H1 (cell line): ENCODE measurements around the gene RMND5B. TPM values are rescaled to one million over a fixed set of nuclear protein-coding genes. Genes with fewer than 3 reads are reported as not detected.

Experiments
- CTCF ChIA-PET: fragments of 300-600 bp; sonication (Branson Sonifier 250); formaldehyde crosslinking; loops from one replicate; lab custom pipeline; 2021; ENCODE audit not compliant: partially characterized antibody; lab: Charles Lee
- POLR2A ChIA-PET: fragments of 300-600 bp; sonication (Branson Sonifier 250); formaldehyde crosslinking; loops from one replicate; lab custom pipeline; 2021; ENCODE audit warnings: inconsistent platforms; ENCODE audit not compliant: partially characterized antibody; lab: Charles Lee
- DNase-seq, 2 experiments: peaks; one replicate each; pipeline versions ENCODE4 v3.0.0 to v3.0.0-alpha.2; 2010 to 2022; ENCODE audit warnings: low spot score in 2 of 2, low read depth in 1 of 2, mixed read lengths in 1 of 2
- FAIRE-seq: peaks from 2 replicates; lab custom pipeline; 2011; peaks lifted over from hg19 to GRCh38; lab: Jason Lieb, UNC
- H2AFZ ChIP-seq: 2 replicates; pipeline ENCODE4 v1.8.1; 2012; ENCODE audit warnings: low read length, inconsistent platforms
- H2AK5ac ChIP-seq: 2 replicates; pipeline ENCODE4 v1.6.1; 2013; ENCODE audit warnings: low read depth, low read length
- H2BK120ac ChIP-seq: replicated peaks from 2 replicates; pipeline ENCODE3; 2013; ENCODE audit warnings: low read depth, low read length, inconsistent platforms
- H2BK12ac ChIP-seq: 2 replicates; pipeline ENCODE4 v1.6.1; 2013; ENCODE audit warnings: low read depth, low read length
- H2BK15ac ChIP-seq: 2 replicates; pipeline ENCODE4 v1.6.1; 2013; ENCODE audit warnings: low read length
- H2BK20ac ChIP-seq: 2 replicates; pipeline ENCODE4 v1.6.1; 2013; ENCODE audit warnings: low read length
- H2BK5ac ChIP-seq: 2 replicates; pipeline ENCODE4 v1.6.1; 2013; ENCODE audit warnings: low read depth, low read length
- H3K14ac ChIP-seq: 2 replicates; pipeline ENCODE4 v1.6.1; 2013; ENCODE audit warnings: inconsistent platforms; ENCODE audit not compliant: insufficient read length
- H3K18ac ChIP-seq: 2 replicates; pipeline ENCODE4 v1.6.1; 2013; ENCODE audit warnings: low read length; ENCODE audit errors: extremely low read depth
- H3K23ac ChIP-seq: 2 replicates; pipeline ENCODE4 v1.6.1; 2013; ENCODE audit warnings: inconsistent platforms; ENCODE audit not compliant: insufficient read length
- H3K23me2 ChIP-seq: 2 replicates; pipeline ENCODE4 v1.6.1; 2013; ENCODE audit warnings: low read depth, low read length
- H3K27ac ChIP-seq: 2 replicates; pipeline ENCODE4 v1.6.1; 2011; ENCODE audit warnings: low read depth, low read length, inconsistent platforms
- H3K27me3 ChIP-seq, 4 experiments: replicated peaks in 1 of 4; 1 replicate in 1 of 4; 2 replicates in 3 of 4; pipeline versions ENCODE4 v1.6.1 to v1.8.1; 2011 to 2013; ENCODE audit warnings: low read length in 3 of 4, mild to moderate bottlenecking in 3 of 4, inconsistent platforms in 2 of 4, mixed read lengths in 2 of 4, moderate library complexity in 1 of 4; ENCODE audit not compliant: control insufficient read depth in 3 of 4, insufficient read depth in 3 of 4; ENCODE audit errors: extremely low read depth in 1 of 4
- H3K36me3 ChIP-seq, 4 experiments: 2 replicates each; pipeline versions ENCODE4 v1.6.1 to v1.8.1; 2011 to 2013; ENCODE audit warnings: mild to moderate bottlenecking in 4 of 4, low read length in 3 of 4, moderate library complexity in 2 of 4, control low read depth in 1 of 4, inconsistent platforms in 1 of 4; ENCODE audit not compliant: insufficient read depth in 4 of 4, control insufficient read depth in 2 of 4
- H3K4ac ChIP-seq: replicated peaks from 2 replicates; pipeline ENCODE3; 2013; ENCODE audit warnings: low read length, low read depth, mixed read lengths, inconsistent platforms; ENCODE audit not compliant: insufficient read length
- H3K4me1 ChIP-seq, 4 experiments: replicated peaks in 1 of 4; 1 replicate in 1 of 4; 2 replicates in 3 of 4; pipeline versions ENCODE4 v1.6.1 to v1.8.1; 2011 to 2013; ENCODE audit warnings: low read length in 3 of 4, inconsistent platforms in 2 of 4, mixed read lengths in 1 of 4; ENCODE audit not compliant: insufficient read depth in 4 of 4, control insufficient read depth in 3 of 4
- H3K4me2 ChIP-seq, 2 experiments: 2 replicates each; pipeline versions ENCODE4 v1.6.1 to v1.8.1; 2011 to 2013; ENCODE audit warnings: low read depth in 2 of 2, low read length in 2 of 2, control low read depth in 1 of 2, inconsistent platforms in 1 of 2, mild to moderate bottlenecking in 1 of 2; ENCODE audit not compliant: insufficient read depth in 1 of 2
- H3K4me3 ChIP-seq, 4 experiments: fragments of 200-600, 300-600 bp in 1 of 4; sonication (generic), shearing (Covaris generic), sonication (Bioruptor Twin) in 1 of 4; 2 replicates each; pipeline versions ENCODE4 v1.5.1 to v1.8.1; 2011 to 2016; ENCODE audit warnings: low read length in 4 of 4, low read depth in 3 of 4, control low read depth in 2 of 4, inconsistent platforms in 2 of 4, mild to moderate bottlenecking in 2 of 4, mixed read lengths in 1 of 4, moderate library complexity in 1 of 4; ENCODE audit not compliant: insufficient read depth in 2 of 4; ENCODE audit errors: extremely low read depth in 1 of 4
- H3K56ac ChIP-seq: replicated peaks from 2 replicates; pipeline ENCODE3; 2013; ENCODE audit warnings: low read depth, mild to moderate bottlenecking, mixed read lengths, low read length, inconsistent platforms; ENCODE audit not compliant: insufficient read length
- H3K79me1 ChIP-seq: 2 replicates; pipeline ENCODE4 v1.6.1; 2013; ENCODE audit warnings: low read depth, low read length, control low read depth
- H3K79me2 ChIP-seq, 2 experiments: 2 replicates each; pipeline versions ENCODE4 v1.6.1 to v1.8.1; 2012 to 2013; ENCODE audit warnings: low read length in 2 of 2, mild to moderate bottlenecking in 2 of 2, inconsistent platforms in 1 of 2; ENCODE audit not compliant: insufficient read depth in 2 of 2, control insufficient read depth in 1 of 2
- H3K9ac ChIP-seq, 4 experiments: replicated peaks in 1 of 4; 1 replicate in 1 of 4; 2 replicates in 3 of 4; pipeline versions ENCODE4 v1.6.1 to v1.8.1; 2011 to 2013; ENCODE audit warnings: low read depth in 3 of 4, low read length in 3 of 4, control low read depth in 2 of 4, mild to moderate bottlenecking in 2 of 4, moderate library complexity in 2 of 4, inconsistent platforms in 1 of 4; ENCODE audit errors: extremely low read depth in 1 of 4
- H3K9me3 ChIP-seq, 2 experiments: 2 replicates each; pipeline versions ENCODE4 v1.6.1 to v1.8.1; 2012 to 2013; ENCODE audit warnings: mild to moderate bottlenecking in 2 of 2, moderate library complexity in 2 of 2, control low read depth in 1 of 2, inconsistent platforms in 1 of 2, low read depth in 1 of 2, low read length in 1 of 2, mixed read lengths in 1 of 2; ENCODE audit not compliant: insufficient read depth in 2 of 2
- H4K20me1 ChIP-seq, 2 experiments: replicated peaks in 1 of 2; 2 replicates each; pipeline versions ENCODE3 to v1.8.1; 2011 to 2013; ENCODE audit warnings: inconsistent platforms in 2 of 2, low read length in 2 of 2, mild to moderate bottlenecking in 1 of 2; ENCODE audit not compliant: insufficient read depth in 2 of 2, control insufficient read depth in 1 of 2
- H4K5ac ChIP-seq: 2 replicates; pipeline ENCODE4 v1.6.1; 2013; ENCODE audit warnings: low read length, low read depth, mixed read lengths, inconsistent platforms; ENCODE audit not compliant: insufficient read length
- H4K8ac ChIP-seq: 2 replicates; pipeline ENCODE4 v1.8.0; 2013; ENCODE audit warnings: mild to moderate bottlenecking, moderate library complexity, low read length, inconsistent platforms; ENCODE audit not compliant: insufficient read depth; ENCODE audit errors: extremely low read depth
- H4K91ac ChIP-seq: replicated peaks from 2 replicates; pipeline ENCODE3; 2013; ENCODE audit warnings: low read length, mixed read lengths, inconsistent platforms; ENCODE audit not compliant: insufficient read length
- BACH1 ChIP-seq: IDR thresholded peaks from 2 replicates; pipeline ENCODE4 v1.6.1; 2012; ENCODE audit warnings: low read length, improper control_type of control experiment
- CBX5 ChIP-seq: fragments of 300-800, 300-1000 bp; sonication (generic); IDR thresholded peaks from 2 replicates; pipeline ENCODE4 v1.7.1; 2016; ENCODE audit warnings: antibody characterized with exemption, low read length, low read depth
- CTBP2 ChIP-seq: IDR thresholded peaks from 2 replicates; pipeline ENCODE4 v1.7.0; 2011; ENCODE audit warnings: borderline replicate concordance, mild to moderate bottlenecking, moderate library complexity, mixed read lengths, low read length; ENCODE audit not compliant: insufficient read depth, insufficient read length
- CTCF ChIP-seq, 3 experiments: IDR thresholded peaks; 1 replicate in 2 of 3; 2 replicates in 1 of 3; pipeline versions ENCODE4 v1.5.1 to v1.6.1; 2011; ENCODE audit warnings: low read length in 3 of 3, mild to moderate bottlenecking in 3 of 3, inconsistent platforms in 2 of 3, low read depth in 1 of 3, moderate library complexity in 1 of 3; ENCODE audit not compliant: insufficient read depth in 1 of 3; ENCODE audit errors: control extremely low read depth in 1 of 3
- JUN ChIP-seq: IDR thresholded peaks from 2 replicates; pipeline ENCODE4 v1.6.1; 2011; ENCODE audit warnings: low read depth, mild to moderate bottlenecking, improper control_type of control experiment, low read length
- MAX ChIP-seq: IDR thresholded peaks from 2 replicates; pipeline ENCODE4 v1.6.1; 2012; ENCODE audit warnings: inconsistent platforms
- RNF2 ChIP-seq: fragments of 200-900, 300-1000 bp; sonication (generic); IDR thresholded peaks from 2 replicates; pipeline ENCODE4 v1.7.1; 2016; ENCODE audit warnings: borderline replicate concordance, low read depth, mild to moderate bottlenecking, antibody characterized with exemption, low read length; ENCODE audit not compliant: poor library complexity, severe bottlenecking; ENCODE audit errors: missing control alignments
- SIN3A ChIP-seq, 2 experiments: IDR thresholded peaks in 1 of 2; conservative IDR thresholded peaks in 1 of 2; 2 replicates each; pipeline ENCODE4 v1.6.1; 2011 to 2012; ENCODE audit warnings: low read length in 2 of 2, improper control_type of control experiment in 1 of 2, low read depth in 1 of 2, mild to moderate bottlenecking in 1 of 2
- SP1 ChIP-seq: IDR thresholded peaks from 2 replicates; pipeline ENCODE4 v1.6.1; 2011; ENCODE audit warnings: low read depth, low read length
- ZNF274 ChIP-seq: IDR thresholded peaks from 2 replicates; pipeline ENCODE4 v1.7.0; 2012; ENCODE audit warnings: low read length, borderline replicate concordance; ENCODE audit errors: extremely low read depth
- WGBS, 2 experiments: shearing (Covaris generic) in 1 of 2; methylation state at CpG; one replicate each; pipeline versions ENCODE4 v1.1.6 to v1.1.7; 2013 to 2015; ENCODE audit warnings: low lambda C conversion rate in 2 of 2, mixed read lengths in 2 of 2, inconsistent platforms in 1 of 2, low coverage in 1 of 2, missing lambda C conversion rate in 1 of 2; ENCODE audit not compliant: insufficient replicate concordance in 2 of 2, insufficient coverage in 1 of 2, insufficient read length in 1 of 2; ENCODE audit errors: extremely low coverage in 1 of 2, missing lambda C conversion rate in 1 of 2; 5-methylcytosine and 5-hydroxymethylcytosine counted together
- polyA plus RNA-seq, 7 experiments: library from polyadenylated mRNA; depleted of rRNA in 3 of 7; stranded (reverse) in 5 of 7; unstranded in 2 of 7; fragments of >200 nt in 5 of 7; fragments of 200-250 nt in 2 of 7; gene quantifications; 1 replicate in 5 of 7; 2 replicates in 1 of 7; 4 replicates in 1 of 7; pipeline versions ENCODE4 v1.2.1 to v1.2.3, GENCODE V29; 2011 to 2013; ENCODE audit warnings: missing spikeins in 2 of 7, mixed read lengths in 2 of 7
- total RNA-seq: library from RNA; stranded (reverse); fragmentation: NEBNext Ultra II Directional; extraction: Animal tissue kit (Norgen Biotek cat#: 25700); gene quantifications from 2 replicates; pipeline ENCODE4 v1.2.1, GENCODE V29; 2021

Gene RMND5B
- total and polyA plus RNA-seq, 2 of the 8 experiments (the other 6 are each of a cell fraction or from before 2014, with no cell fraction given) = 75.9 to 90.2 TPM

- Histone ChIP-seq H3K14ac (no peak overlapping the region), H2BK20ac (no peak overlapping the region), H3K79me2 (no peaks in the 10 kb centered on the region), H3K56ac (no peak overlapping the region), H2BK5ac (no peak overlapping the region), H2BK15ac (peak overlapping the region; percentile 16; the same call in 1 of the 2 replicates), H3K23ac (no peak overlapping the region), H2AK5ac (no peak overlapping the region), H3K27ac (no peak overlapping the region), H3K9ac (no peak overlapping the region), H3K9me3 (no peaks in the 10 kb centered on the region), H3K18ac (no peak overlapping the region), H3K4me3 (no peak overlapping the region), H3K4ac (no peak overlapping the region), H3K4me2 (no peak overlapping the region), H2AFZ (no peak overlapping the region), H3K79me1 (no peaks in the 10 kb centered on the region), H3K36me3 (no peaks in the 10 kb centered on the region), H4K91ac (no peak overlapping the region), H3K27me3 (no peaks in the 10 kb centered on the region; a peak in 1 of 7 replicates), H4K8ac (no peak overlapping the region), H4K20me1 (no peaks in the 10 kb centered on the region), H2BK120ac (no peak overlapping the region), H4K5ac (no peak overlapping the region), H3K23me2 (0 out of 2 replicates have a peak, but pooled peaks cover under 1% of the 10 kb centered on the region), H2BK12ac (no peak overlapping the region), H3K4me1 (peaks cover 0 to 10% (median 3%) of the 10 kb centered on the region in 4 experiments; a peak in 3 of 7 replicates)
- CTCF ChIA-PET = interaction anchor here (0.9 to 3.7 kb wide), 2 partner anchors 9 to 16 kb away, joined by 3 to 54 read pairs; no protein-coding TSS in a partner anchor
- no peak for FAIRE-seq
- WGBS, 2 experiments = 87% methylated on average over 10 of the region's 11 CpGs; no CpG with 5 or more reads in 1 of the 2 experiments
- POLR2A ChIA-PET = interaction anchor here (31.3 to 38.5 kb wide), 2 partner anchors 4 to 15 kb away, joined by 985 read pairs; partner anchors contain the start of genes GMCL2 and HNRNPAB
- no peak for DNase-seq
- TF ChIP-seq SIN3A (conservative IDR thresholded peaks at IDR 0.05 in 1 of 2, IDR thresholded peaks at IDR 0.05 in 1 of 2; ENCODE audit: low read depth in 1 of 2, low read length in 2 of 2) (no peak), SP1 (no peak), RNF2 (no peak), ZNF274 (no peak), CTBP2 (no peak), BACH1 (no peak), MAX (no peak), JUN (no peak), CBX5 (no peak), CTCF (IDR thresholded peaks at IDR 0.05; ENCODE audit: control extremely low read depth in 1 of 3, insufficient read depth in 1 of 3, low read depth in 1 of 3, low read length in 3 of 3) (no peak)
These were observed 67.9 kb downstream of the RMND5B start for GRCh38 chr5:178198706-178199105.
